HEK293 (cell line): ENCODE measurements around the gene IL17F.

Experiments used
- CTCF ChIA-PET: fragments of 350-600 bp; formaldehyde crosslinking; extraction: SDS; loops from one replicate; lab custom pipeline; 2021; ENCODE audit warnings: antibody characterized with exemption; lab: Yijun Ruan, JAX
- POLR2A ChIA-PET: fragments of 300-600 bp; formaldehyde crosslinking; extraction: SDS; loops from one replicate; lab custom pipeline; 2020; ENCODE audit warnings: antibody characterized with exemption, inconsistent platforms; lab: Yijun Ruan, JAX
- H3K27ac ChIP-seq: fragments of 200-500 bp; sonication (Bioruptor generic); 2 replicates; pipeline ENCODE4 v1.5.1; 2014; ENCODE audit warnings: low read depth, low read length, control low read depth, inconsistent platforms; ENCODE audit errors: extremely low read depth
- H3K36me3 ChIP-seq, 2 experiments: fragments of 200-500 bp in 1 of 2; sonication (Bioruptor generic) in 1 of 2; 1 replicate in 1 of 2; 2 replicates in 1 of 2; pipeline ENCODE4 v1.5.1; 2014 to 2017; ENCODE audit warnings: inconsistent platforms in 2 of 2, low read length in 2 of 2; ENCODE audit not compliant: control insufficient read depth in 2 of 2, insufficient read depth in 1 of 2
- H3K4me1 ChIP-seq: fragments of 200-500 bp; sonication (Bioruptor generic); 2 replicates; pipeline ENCODE4 v1.5.1; 2014; ENCODE audit warnings: mild to moderate bottlenecking, low read length, inconsistent platforms; ENCODE audit not compliant: control insufficient read depth, insufficient read depth
- H3K4me3 ChIP-seq: 2 replicates; pipeline ENCODE4 v1.5.1; 2011; ENCODE audit warnings: low read depth, mild to moderate bottlenecking, control low read depth, low read length, moderate library complexity
- H3K9me3 ChIP-seq: fragments of 200-500 bp; sonication (Bioruptor generic); 2 replicates; pipeline ENCODE4 v1.5.1; 2014; ENCODE audit warnings: low read depth, low read length, inconsistent platforms; ENCODE audit not compliant: control insufficient read depth, insufficient read depth
- GFI1B ChIP-seq: fragments of 450-650 bp; formaldehyde crosslinking; IDR thresholded peaks from 2 replicates; pipeline ENCODE4 v1.5.1; 2016; ENCODE audit warnings: missing biosample characterization, missing genetic modification characterization
- KLF8 ChIP-seq: fragments of 450-650 bp; formaldehyde crosslinking; IDR thresholded peaks from 2 replicates; pipeline ENCODE4 v1.5.1; 2016; ENCODE audit warnings: missing biosample characterization, missing genetic modification characterization
- OVOL3 ChIP-seq: fragments of 450-650 bp; formaldehyde crosslinking; IDR thresholded peaks from 2 replicates; pipeline ENCODE4 v1.5.1; 2016; ENCODE audit warnings: missing biosample characterization, missing genetic modification characterization
- PRDM10 ChIP-seq: fragments of 450-650 bp; formaldehyde crosslinking; IDR thresholded peaks from 2 replicates; pipeline ENCODE4 v1.5.1; 2016; ENCODE audit warnings: missing biosample characterization, missing genetic modification characterization
- PRDM2 ChIP-seq: fragments of 450-650 bp; formaldehyde crosslinking; IDR thresholded peaks from 2 replicates; pipeline ENCODE4 v1.5.1; 2016; ENCODE audit warnings: missing biosample characterization, missing genetic modification characterization, borderline replicate concordance
- SP3 ChIP-seq: fragments of 450-650 bp; formaldehyde crosslinking; IDR thresholded peaks from 2 replicates; pipeline ENCODE4 v1.5.1; 2016; ENCODE audit warnings: missing biosample characterization, missing genetic modification characterization
- ZEB2 ChIP-seq: fragments of 450-650 bp; formaldehyde crosslinking; IDR thresholded peaks from 2 replicates; pipeline ENCODE4 v1.5.1; 2016; ENCODE audit warnings: missing biosample characterization, missing genetic modification characterization
- ZNF18 ChIP-seq: fragments of 450-650 bp; formaldehyde crosslinking; IDR thresholded peaks from 2 replicates; pipeline ENCODE4 v1.5.1; 2016; ENCODE audit warnings: missing biosample characterization, missing genetic modification characterization
- ZNF274 ChIP-seq, 2 experiments: fragments of 200-500 bp in 1 of 2; fragments of 450-650 bp in 1 of 2; sonication (Bioruptor generic) in 1 of 2; formaldehyde crosslinking in 1 of 2; IDR thresholded peaks; 2 replicates each; pipeline versions ENCODE4 v1.5.1 to v1.6.1; 2014 to 2016; ENCODE audit warnings: borderline replicate concordance in 1 of 2, inconsistent platforms in 1 of 2, low read length in 1 of 2, missing biosample characterization in 1 of 2, missing genetic modification characterization in 1 of 2
- ZNF280D ChIP-seq: fragments of 450-650 bp; formaldehyde crosslinking; IDR thresholded peaks from 2 replicates; pipeline ENCODE4 v1.5.1; 2016; ENCODE audit warnings: missing biosample characterization, missing genetic modification characterization
- ZNF423 ChIP-seq: fragments of 450-650 bp; formaldehyde crosslinking; IDR thresholded peaks from 2 replicates; pipeline ENCODE4 v1.5.1; 2016; ENCODE audit warnings: missing biosample characterization, missing genetic modification characterization
- ZNF426 ChIP-seq: fragments of 450-650 bp; formaldehyde crosslinking; IDR thresholded peaks from 2 replicates; pipeline ENCODE4 v1.5.1; 2017; ENCODE audit warnings: missing biosample characterization, missing genetic modification characterization, mild to moderate bottlenecking, inconsistent platforms, moderate library complexity
- ZNF449 ChIP-seq: fragments of 450-650 bp; formaldehyde crosslinking; IDR thresholded peaks from 2 replicates; pipeline ENCODE4 v1.5.1; 2017; ENCODE audit warnings: missing biosample characterization, mild to moderate bottlenecking, missing genetic modification characterization, moderate library complexity
- ZNF510 ChIP-seq: fragments of 450-650 bp; formaldehyde crosslinking; IDR thresholded peaks from 2 replicates; pipeline ENCODE4 v1.5.1; 2018; ENCODE audit warnings: mild to moderate bottlenecking, missing genetic modification characterization, missing biosample characterization; ENCODE audit not compliant: insufficient replicate concordance
- ZNF514 ChIP-seq: fragments of 450-650 bp; formaldehyde crosslinking; IDR thresholded peaks from 2 replicates; pipeline ENCODE4 v1.5.1; 2016; ENCODE audit warnings: missing biosample characterization, missing genetic modification characterization
- ZNF530 ChIP-seq: fragments of 450-650 bp; formaldehyde crosslinking; IDR thresholded peaks from 2 replicates; pipeline ENCODE4 v1.5.1; 2016; ENCODE audit warnings: low read depth, missing biosample characterization, missing genetic modification characterization
- ZNF621 ChIP-seq: fragments of 450-650 bp; formaldehyde crosslinking; IDR thresholded peaks from 2 replicates; pipeline ENCODE4 v1.5.1; 2017; ENCODE audit warnings: missing biosample characterization, missing genetic modification characterization
- ZSCAN4 ChIP-seq: fragments of 450-650 bp; formaldehyde crosslinking; IDR thresholded peaks from 2 replicates; pipeline ENCODE4 v1.5.1; 2017; ENCODE audit warnings: missing biosample characterization, missing genetic modification characterization

The IL17F gene

GRCh38 chr6:52286798-52287432 lies 42.6 kb upstream of the IL17F start:
- peaks cover 8 to 17% of the 10 kb centered on the region in 2 experiments for H3K36me3 ChIP-seq
- no peak overlapping the region for H3K27ac ChIP-seq
- H3K9me3 ChIP-seq: no peaks in the 10 kb centered on the region
- CTCF ChIA-PET: interaction anchor here (0.5 to 8.2 kb wide), 45 partner anchors 7 to 1689 kb away, joined by 3 to 202 read pairs (median 5); partner anchors contain the start of gene PAQR8
- peaks cover 6% of the 10 kb centered on the region; the same call in 1 of the 2 replicates for H3K4me1 ChIP-seq
- POLR2A ChIA-PET: no interaction called here
- H3K4me3 ChIP-seq: no peak overlapping the region
- TF ChIP-seq SP3 (tag by site-specific recombination) (no peak), KLF8 (no peak), GFI1B (no peak), ZNF280D (tag by site-specific recombination) (no peak), ZNF18 (tag by site-specific recombination) (no peak), ZNF274 (IDR thresholded peaks at IDR 0.05; ENCODE audit: low read length) (no peak), ZNF274 (tag by site-specific recombination; IDR thresholded peaks at IDR 0.05; ENCODE audit: borderline replicate concordance) (no peak), ZNF621 (no peak), ZNF423 (tag by site-specific recombination) (no peak), ZEB2 (tag by site-specific recombination) (no peak), PRDM2 (tag by site-specific recombination) (no peak), ZNF426 (tag by site-specific recombination) (no peak), ZNF449 (tag by site-specific recombination) (no peak; the same call in 1 of the 2 replicates), ZNF530 (tag by site-specific recombination) (no peak), OVOL3 (no peak), ZNF514 (tag by site-specific recombination) (no peak), ZSCAN4 (tag by site-specific recombination) (no peak), PRDM10 (tag by site-specific recombination) (peak; percentile 92), ZNF510 (tag by site-specific recombination) (peak; percentile 31)
